Measurements from ENCODE around the gene LDLR. TPM values are rescaled to one million over a fixed set of nuclear protein-coding genes. Genes with fewer than 3 reads are reported as not detected.
A peak's percentile ranks its signal among the peaks of the same experiment; 100 is the strongest.

The LDLR gene
- total RNA-seq, 1 donor from 2014 or later = 39.3 TPM

- Histone ChIP-seq H3K27me3 (no peaks in the 10 kb centered on the region), H3K36me3 (no peaks in the 10 kb centered on the region), H3K4me3 (no peak overlapping the region), H4K20me1 (ENCODE audit: low read depth) (peaks cover 29% of the 10 kb centered on the region), H3K9ac (no peak overlapping the region), H2AFZ (replicated peaks) (no peak overlapping the region), H3K27ac (no peak overlapping the region), H3K9me3 (ENCODE audit: low read depth) (no peaks in the 10 kb centered on the region), H3K79me2 (ENCODE audit: low read depth) (no peaks in the 10 kb centered on the region), H3F3A (ENCODE audit: low read depth) (peaks cover 65% of the 10 kb centered on the region), H3K4me2 (no peak overlapping the region), H3K4me1 (peaks cover 23% of the 10 kb centered on the region)
- Mint-ChIP-seq H3K27ac (no peak overlapping the region), H3K9me3 (no peaks in the 10 kb centered on the region), H3K36me3 (peaks cover 6% of the 10 kb centered on the region), H3K4me3 (peak overlapping the region; percentile 55), H3K27me3 (ENCODE audit: insufficient read depth, low read depth) (peaks cover 5% of the 10 kb centered on the region), H3K4me1 (peaks cover 37% of the 10 kb centered on the region)
- TF ChIP-seq, protein P1, sequence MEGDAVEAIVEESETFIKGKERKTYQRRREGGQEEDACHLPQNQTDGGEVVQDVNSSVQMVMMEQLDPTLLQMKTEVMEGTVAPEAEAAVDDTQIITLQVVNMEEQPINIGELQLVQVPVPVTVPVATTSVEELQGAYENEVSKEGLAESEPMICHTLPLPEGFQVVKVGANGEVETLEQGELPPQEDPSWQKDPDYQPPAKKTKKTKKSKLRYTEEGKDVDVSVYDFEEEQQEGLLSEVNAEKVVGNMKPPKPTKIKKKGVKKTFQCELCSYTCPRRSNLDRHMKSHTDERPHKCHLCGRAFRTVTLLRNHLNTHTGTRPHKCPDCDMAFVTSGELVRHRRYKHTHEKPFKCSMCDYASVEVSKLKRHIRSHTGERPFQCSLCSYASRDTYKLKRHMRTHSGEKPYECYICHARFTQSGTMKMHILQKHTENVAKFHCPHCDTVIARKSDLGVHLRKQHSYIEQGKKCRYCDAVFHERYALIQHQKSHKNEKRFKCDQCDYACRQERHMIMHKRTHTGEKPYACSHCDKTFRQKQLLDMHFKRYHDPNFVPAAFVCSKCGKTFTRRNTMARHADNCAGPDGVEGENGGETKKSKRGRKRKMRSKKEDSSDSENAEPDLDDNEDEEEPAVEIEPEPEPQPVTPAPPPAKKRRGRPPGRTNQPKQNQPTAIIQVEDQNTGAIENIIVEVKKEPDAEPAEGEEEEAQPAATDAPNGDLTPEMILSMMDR (IDR thresholded peaks at IDR 0.05) = no peak
- TF ChIP-seq EZH2phosphoT487 (IDR thresholded peaks at IDR 0.05) (no peak), EZH2 (IDR thresholded peaks at IDR 0.05) (no peak)
- no peak for DNase-seq (ENCODE audit: low spot score)
Observed at GRCh38 chr19:11140896-11141295, 51.6 kb downstream of the LDLR start.

- H3K27ac ChIP-seq = no peak overlapping the region
- H3K36me3 ChIP-seq = no peaks in the 10 kb centered on the region
- H3K9me3 Mint-ChIP-seq = no peaks in the 10 kb centered on the region
- peaks cover 5% of the 10 kb centered on the region for H3K27me3 Mint-ChIP-seq (ENCODE audit: insufficient read depth, low read depth)
- no peak overlapping the region for H2AFZ ChIP-seq (replicated peaks)
- no peak overlapping the region for H3K4me3 ChIP-seq
- H3K9me3 ChIP-seq (ENCODE audit: low read depth) = no peaks in the 10 kb centered on the region
- TF ChIP-seq, protein P1 (IDR thresholded peaks at IDR 0.05) = no peak
- no peak for TF ChIP-seq EZH2 (IDR thresholded peaks at IDR 0.05)
- no peak for TF ChIP-seq EZH2phosphoT487 (IDR thresholded peaks at IDR 0.05)
- peaks cover 58% of the 10 kb centered on the region for H3F3A ChIP-seq (ENCODE audit: low read depth)
- no peak overlapping the region for H3K4me2 ChIP-seq
- peaks cover 10% of the 10 kb centered on the region for H3K36me3 Mint-ChIP-seq
- H3K4me3 Mint-ChIP-seq = no peak overlapping the region
- H3K4me1 Mint-ChIP-seq = peaks cover 37% of the 10 kb centered on the region
- H3K27me3 ChIP-seq = no peaks in the 10 kb centered on the region
- no peak for DNase-seq (ENCODE audit: low spot score)
- H4K20me1 ChIP-seq (ENCODE audit: low read depth) = peaks cover 29% of the 10 kb centered on the region
- H3K79me2 ChIP-seq (ENCODE audit: low read depth) = no peaks in the 10 kb centered on the region
- no peak overlapping the region for H3K9ac ChIP-seq
- peaks cover 23% of the 10 kb centered on the region for H3K4me1 ChIP-seq
- no peak overlapping the region for H3K27ac Mint-ChIP-seq
Observed at GRCh38 chr19:11141937-11142527, 52.8 kb downstream of the LDLR start.

- Histone ChIP-seq H3K4me2 (peak overlapping the region; percentile 46), H3K9me3 (ENCODE audit: low read depth) (no peaks in the 10 kb centered on the region), H3K27me3 (no peaks in the 10 kb centered on the region), H3F3A (ENCODE audit: low read depth) (peaks cover 52% of the 10 kb centered on the region), H4K20me1 (ENCODE audit: low read depth) (peaks cover 29% of the 10 kb centered on the region), H3K27ac (no peak overlapping the region), H3K79me2 (ENCODE audit: low read depth) (no peaks in the 10 kb centered on the region), H2AFZ (replicated peaks) (no peak overlapping the region), H3K36me3 (no peaks in the 10 kb centered on the region), H3K4me3 (no peak overlapping the region), H3K9ac (no peak overlapping the region), H3K4me1 (peaks cover 23% of the 10 kb centered on the region)
- TF ChIP-seq, protein P1 (IDR thresholded peaks at IDR 0.05) = no peak
- TF ChIP-seq EZH2phosphoT487 (IDR thresholded peaks at IDR 0.05) (no peak), EZH2 (IDR thresholded peaks at IDR 0.05) (no peak)
- Mint-ChIP-seq H3K36me3 (peaks cover 14% of the 10 kb centered on the region), H3K4me1 (peaks cover 33% of the 10 kb centered on the region), H3K27ac (no peak overlapping the region), H3K27me3 (ENCODE audit: insufficient read depth, low read depth) (peaks cover 5% of the 10 kb centered on the region), H3K4me3 (no peak overlapping the region), H3K9me3 (no peaks in the 10 kb centered on the region)
- DNase-seq (ENCODE audit: low spot score) = peak; percentile 78
Observed at GRCh38 chr19:11142528-11143171, 53.4 kb downstream of the LDLR start.
